ENCODE measurements around the gene OR8S1. TPM values are rescaled to one million over a fixed set of nuclear protein-coding genes. Genes with fewer than 3 reads are reported as not detected.

OR8S1 gene
- total RNA-seq, 4 donors from 2014 or later = not detected

DNA sequence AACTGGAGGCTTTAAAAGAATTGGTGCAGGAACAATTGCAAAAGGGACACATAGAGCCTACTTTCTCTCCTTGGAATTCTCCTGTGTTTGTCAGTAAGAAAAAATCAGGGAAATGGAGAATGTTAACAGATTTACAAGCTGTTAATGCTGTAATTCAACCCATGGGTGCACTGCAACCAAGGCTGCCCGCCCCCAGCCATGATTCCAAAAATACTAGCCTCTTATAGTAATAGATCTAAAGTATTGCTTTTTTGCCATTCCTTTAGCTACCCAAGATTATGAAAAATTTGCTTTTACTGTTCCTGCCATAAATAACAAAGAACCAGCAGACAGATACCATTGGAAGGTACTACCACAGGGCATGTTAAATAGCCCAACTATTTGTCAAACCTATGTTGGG lies 15.3 kb upstream of the OR8S1 start:
- TF ChIP-seq, protein P1, sequence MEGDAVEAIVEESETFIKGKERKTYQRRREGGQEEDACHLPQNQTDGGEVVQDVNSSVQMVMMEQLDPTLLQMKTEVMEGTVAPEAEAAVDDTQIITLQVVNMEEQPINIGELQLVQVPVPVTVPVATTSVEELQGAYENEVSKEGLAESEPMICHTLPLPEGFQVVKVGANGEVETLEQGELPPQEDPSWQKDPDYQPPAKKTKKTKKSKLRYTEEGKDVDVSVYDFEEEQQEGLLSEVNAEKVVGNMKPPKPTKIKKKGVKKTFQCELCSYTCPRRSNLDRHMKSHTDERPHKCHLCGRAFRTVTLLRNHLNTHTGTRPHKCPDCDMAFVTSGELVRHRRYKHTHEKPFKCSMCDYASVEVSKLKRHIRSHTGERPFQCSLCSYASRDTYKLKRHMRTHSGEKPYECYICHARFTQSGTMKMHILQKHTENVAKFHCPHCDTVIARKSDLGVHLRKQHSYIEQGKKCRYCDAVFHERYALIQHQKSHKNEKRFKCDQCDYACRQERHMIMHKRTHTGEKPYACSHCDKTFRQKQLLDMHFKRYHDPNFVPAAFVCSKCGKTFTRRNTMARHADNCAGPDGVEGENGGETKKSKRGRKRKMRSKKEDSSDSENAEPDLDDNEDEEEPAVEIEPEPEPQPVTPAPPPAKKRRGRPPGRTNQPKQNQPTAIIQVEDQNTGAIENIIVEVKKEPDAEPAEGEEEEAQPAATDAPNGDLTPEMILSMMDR (IDR thresholded peaks at IDR 0.05; ENCODE audit: low read depth) = no peak

DNA sequence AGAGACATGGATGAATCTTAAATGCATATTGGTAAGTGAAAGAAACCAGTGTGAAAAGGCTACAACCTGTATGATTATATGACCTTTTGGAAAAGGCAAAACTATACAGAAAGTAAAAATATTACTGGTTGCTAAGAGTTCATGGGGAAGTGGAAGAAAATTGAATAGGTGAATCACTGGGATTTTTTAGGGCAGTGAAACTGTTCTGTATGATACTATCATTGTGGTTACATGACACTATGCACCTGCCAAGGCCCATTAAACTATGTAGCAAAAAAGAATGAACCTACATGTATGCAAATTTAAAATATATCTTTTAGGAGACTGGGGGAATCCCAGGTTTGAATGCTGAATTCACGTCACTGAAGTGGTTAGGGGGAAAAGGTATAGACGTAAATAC lies 12.6 kb upstream of the OR8S1 start:
- TF ChIP-seq, protein P1 (IDR thresholded peaks at IDR 0.05; ENCODE audit: low read depth) = no peak

GRCh38 chr12:48514728-48515127 lies 10.7 kb upstream of the OR8S1 start:
- TF ChIP-seq, protein P1 (IDR thresholded peaks at IDR 0.05; ENCODE audit: low read depth) = no peak

DNA sequence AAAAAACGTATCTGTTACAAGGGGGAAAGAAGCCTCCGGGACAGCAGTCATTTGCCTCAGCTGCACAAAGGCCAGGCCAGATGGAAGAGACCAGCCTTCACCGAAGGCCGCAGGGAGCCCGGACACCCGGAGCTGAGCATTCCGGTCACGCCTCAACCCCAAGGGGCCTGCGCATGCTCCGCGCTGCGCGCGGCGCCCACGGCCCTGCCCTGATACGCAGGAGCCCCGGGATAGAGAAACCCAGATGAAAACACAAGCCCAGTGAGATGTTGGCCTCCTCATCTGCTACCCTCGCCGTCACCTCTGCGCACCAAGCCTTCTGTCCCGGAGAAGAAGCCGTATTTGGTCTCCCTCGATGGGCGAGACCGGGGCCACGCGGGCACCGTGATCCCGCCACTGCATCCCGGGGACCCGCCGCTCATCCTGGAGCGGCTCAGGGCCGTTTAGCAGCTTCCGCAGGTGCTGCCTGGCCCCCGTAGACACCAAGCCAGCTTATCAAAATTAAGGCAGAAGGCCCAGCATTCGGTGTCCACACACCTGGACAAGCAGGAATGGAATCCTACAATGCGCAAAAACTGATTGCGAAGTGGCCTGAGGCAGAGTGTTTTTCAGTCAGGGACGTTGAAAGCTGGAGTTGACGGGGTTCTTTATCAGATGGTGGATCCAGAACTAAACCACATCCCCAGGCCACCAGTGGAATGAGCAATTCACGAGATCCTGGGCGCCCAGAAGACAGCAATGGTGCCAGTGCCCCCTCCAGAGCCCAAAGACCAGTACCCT lies 2.6 kb downstream of the OR8S1 start:
- TF ChIP-seq, protein P1 (IDR thresholded peaks at IDR 0.05; ENCODE audit: low read depth) = no peak

DNA sequence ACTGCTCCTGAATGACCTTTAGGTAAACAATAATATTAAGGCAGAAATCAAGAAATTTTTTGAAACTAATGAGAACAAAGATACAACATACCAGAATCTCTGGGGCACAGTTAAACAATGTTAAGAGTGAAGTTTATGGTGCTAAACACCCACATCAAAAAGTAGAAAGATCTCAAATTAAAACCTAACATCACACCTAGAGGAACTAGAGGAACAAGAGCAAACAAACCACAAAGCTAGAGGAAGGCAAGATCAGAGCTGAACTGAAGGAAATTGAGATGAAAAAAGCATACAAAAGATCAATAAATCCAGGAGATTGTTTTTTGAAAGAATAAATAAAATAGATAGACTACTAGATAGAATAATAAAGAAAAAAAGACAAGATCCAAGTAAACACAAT lies 7.2 kb downstream of the OR8S1 start:
- TF ChIP-seq, protein P1 (IDR thresholded peaks at IDR 0.05; ENCODE audit: low read depth) = no peak

DNA sequence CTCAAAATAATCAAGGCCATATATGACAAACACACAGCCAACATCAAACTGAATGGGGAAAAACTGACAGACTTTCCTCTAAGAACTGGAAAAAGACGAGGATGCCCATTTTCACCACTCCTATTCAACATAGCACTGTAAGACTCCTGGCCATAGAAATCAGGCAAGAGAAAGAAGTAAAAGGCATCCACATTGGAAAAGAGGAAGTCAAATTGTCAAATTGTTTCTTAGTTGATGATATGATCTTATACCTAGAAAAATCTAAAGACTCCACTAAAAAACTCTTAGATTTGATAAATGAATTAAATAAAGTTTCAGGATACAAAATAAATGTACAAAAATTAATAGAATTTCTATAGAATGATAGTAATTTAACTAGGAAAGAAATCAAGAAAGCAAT lies 11.2 kb downstream of the OR8S1 start:
- TF ChIP-seq, protein P1 (IDR thresholded peaks at IDR 0.05; ENCODE audit: low read depth) = no peak

DNA sequence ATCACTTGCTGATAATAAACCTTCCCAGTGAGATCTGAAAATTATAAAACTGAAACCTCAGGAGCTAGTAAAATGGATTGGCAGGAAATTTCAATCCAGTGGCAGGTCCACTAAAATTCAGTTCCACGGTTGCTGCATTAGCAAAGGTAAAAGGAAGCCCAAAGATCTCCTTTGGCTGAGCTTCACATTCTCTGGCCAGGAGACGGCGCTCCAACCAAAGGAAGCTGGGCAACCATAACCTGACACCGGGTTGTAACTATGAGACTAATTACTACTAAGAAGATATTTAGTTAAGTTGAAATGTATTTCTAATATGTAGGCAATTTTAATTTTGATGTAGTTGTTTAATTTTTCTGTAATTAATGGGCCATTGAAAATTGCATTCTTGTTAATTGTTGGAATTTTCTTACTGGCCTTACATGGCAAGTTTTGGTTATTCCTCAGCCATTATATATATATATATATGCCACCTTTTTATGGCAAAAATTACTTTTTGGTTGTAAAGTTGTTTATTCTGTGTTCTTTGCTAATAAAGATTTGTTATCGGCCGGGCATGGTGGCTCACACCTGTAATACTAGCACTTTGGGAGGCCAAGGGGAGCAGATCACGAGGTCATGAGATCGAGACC lies 17.0 kb downstream of the OR8S1 start:
- TF ChIP-seq, protein P1 (IDR thresholded peaks at IDR 0.05; ENCODE audit: low read depth) = no peak

All from subcutaneous adipose tissue (tissue), 4 donors.